K562 (cell line): ENCODE data around the gene SCN8A. TPM values are rescaled to one million over a fixed set of nuclear protein-coding genes. Genes with fewer than 3 reads are reported as not detected.

ENCODE experiments used
- BDP1 ChIP-seq: IDR thresholded peaks from 3 replicates; pipeline ENCODE4 v1.6.1; 2011; ENCODE audit not compliant: insufficient read length, insufficient read depth
- CREBBP ChIP-seq: IDR thresholded peaks from one replicate; pipeline ENCODE4 v1.6.1; 2012; ENCODE audit warnings: low read depth, mild to moderate bottlenecking, control low read depth, inconsistent platforms, low read length
- NCOR1 ChIP-seq: fragments of 450-650 bp; IDR thresholded peaks from 2 replicates; pipeline ENCODE4 v1.6.1; 2016; ENCODE audit warnings: mild to moderate bottlenecking, moderate library complexity
- PTBP1 ChIP-seq: fragments of 200-400 bp; formaldehyde crosslinking; IDR thresholded peaks from 2 replicates; pipeline ENCODE4 v1.6.1; 2017; ENCODE audit warnings: low read depth, low read length
- SAP30 ChIP-seq: fragments of 200-600 bp; sonication (generic); IDR thresholded peaks from 2 replicates; pipeline ENCODE4 v1.6.1; 2012; ENCODE audit warnings: borderline replicate concordance, low read depth, mild to moderate bottlenecking, moderate library complexity, low read length, control low read depth, inconsistent platforms; ENCODE audit not compliant: insufficient read depth, poor library complexity, severe bottlenecking
- SMAD3 ChIP-seq: fragments of 450-650 bp; formaldehyde crosslinking; conservative IDR thresholded peaks from 2 replicates; pipeline ENCODE4 v1.4.0; 2020; ENCODE audit warnings: mild to moderate bottlenecking
- SMARCA5 ChIP-seq: fragments of 450-650 bp; IDR thresholded peaks from 2 replicates; pipeline ENCODE4 v1.6.1; 2016
- TCF7 ChIP-seq: sonication (generic); IDR thresholded peaks from 2 replicates; pipeline ENCODE4 v1.6.1; 2016; ENCODE audit warnings: antibody characterized with exemption, borderline replicate concordance
- U2AF2 ChIP-seq: fragments of 200-400 bp; formaldehyde crosslinking; optimal IDR thresholded peaks from 2 replicates; pipeline ENCODE3; 2017; ENCODE audit warnings: low read depth, mild to moderate bottlenecking, low read length
- YBX1 ChIP-seq: fragments of 450-650 bp; IDR thresholded peaks from 2 replicates; pipeline ENCODE4 v1.7.1; 2016; ENCODE audit warnings: mild to moderate bottlenecking
- ZFP1 ChIP-seq: fragments of 450-650 bp; formaldehyde crosslinking; IDR thresholded peaks from 2 replicates; pipeline ENCODE4 v1.4.0; 2020; ENCODE audit warnings: mild to moderate bottlenecking, mixed read lengths
- ZFPM2 ChIP-seq: fragments of 250-450 bp; sonication (Bioruptor Pico); IDR thresholded peaks from 2 replicates; pipeline ENCODE4 v1.5.1; 2022; ENCODE audit warnings: mild to moderate bottlenecking
- ZNF140 ChIP-seq: fragments of 250-450 bp; sonication (Bioruptor Pico); IDR thresholded peaks from 2 replicates; pipeline ENCODE4 v1.8.0; 2021; ENCODE audit warnings: moderate library complexity, mild to moderate bottlenecking, inconsistent platforms
- polyA plus RNA-seq, 8 experiments: library from polyadenylated mRNA; depleted of rRNA in 4 of 8; stranded (reverse) in 5 of 8; unstranded in 3 of 8; fragments of >200 nt; fragmentation: Nextera tagmentation in 2 of 8; fragmentation: Illumina TruSeq in 1 of 8; extraction: Ambion mirVana in 2 of 8; extraction: Trizol in 1 of 8; gene quantifications; 2 replicates each; pipeline versions ENCODE4 v1.2.1 to v1.2.3, GENCODE V29; 2011 to 2014; ENCODE audit warnings: inconsistent platforms in 1 of 8, missing spikeins in 1 of 8
- total RNA-seq, 7 experiments: library from RNA; depleted of rRNA in 6 of 7; stranded (reverse); fragments of >200 nt in 6 of 7; fragmentation: Illumina TruSeq in 2 of 7; extraction: Trizol in 2 of 7; gene quantifications; 2 replicates each; pipeline versions ENCODE4 v1.2.1 to v1.2.3, GENCODE V29; 2011 to 2021; ENCODE audit warnings: low replicate concordance in 1 of 7
- TF ChIP-seq, protein P1 (sequence below): sonication (generic); formaldehyde crosslinking; IDR thresholded peaks from 2 replicates; pipeline ENCODE4 v1.8.0; 2022; ENCODE audit warnings: missing genetic modification reagents, mild to moderate bottlenecking, borderline replicate concordance
- TF ChIP-seq, protein P2 (sequence below): sonication (generic); formaldehyde crosslinking; IDR thresholded peaks from 2 replicates; pipeline ENCODE4 v1.8.0; 2022; ENCODE audit warnings: mild to moderate bottlenecking, missing genetic modification reagents
- TF ChIP-seq, protein P3 (sequence below): fragments of 250-450 bp; sonication (Bioruptor Pico); IDR thresholded peaks from 2 replicates; pipeline ENCODE4 v1.4.0; 2020; ENCODE audit warnings: mild to moderate bottlenecking
- TF ChIP-seq, protein P4 (sequence below): sonication (generic); formaldehyde crosslinking; IDR thresholded peaks from 2 replicates; pipeline ENCODE4 v1.9.0; 2022; ENCODE audit warnings: mild to moderate bottlenecking, missing genetic modification reagents
- TF ChIP-seq, protein P5 (sequence below): sonication (generic); formaldehyde crosslinking; IDR thresholded peaks from 2 replicates; pipeline ENCODE4 v1.8.1; 2023; ENCODE audit warnings: mild to moderate bottlenecking, missing genetic modification reagents

SCN8A gene
- total and polyA plus RNA-seq, 9 of the 15 experiments (the other 6 are each of a cell fraction or from before 2014, with no cell fraction given): 0.03 to 0.29 (median 0.15) TPM; not detected in 1

DNA sequence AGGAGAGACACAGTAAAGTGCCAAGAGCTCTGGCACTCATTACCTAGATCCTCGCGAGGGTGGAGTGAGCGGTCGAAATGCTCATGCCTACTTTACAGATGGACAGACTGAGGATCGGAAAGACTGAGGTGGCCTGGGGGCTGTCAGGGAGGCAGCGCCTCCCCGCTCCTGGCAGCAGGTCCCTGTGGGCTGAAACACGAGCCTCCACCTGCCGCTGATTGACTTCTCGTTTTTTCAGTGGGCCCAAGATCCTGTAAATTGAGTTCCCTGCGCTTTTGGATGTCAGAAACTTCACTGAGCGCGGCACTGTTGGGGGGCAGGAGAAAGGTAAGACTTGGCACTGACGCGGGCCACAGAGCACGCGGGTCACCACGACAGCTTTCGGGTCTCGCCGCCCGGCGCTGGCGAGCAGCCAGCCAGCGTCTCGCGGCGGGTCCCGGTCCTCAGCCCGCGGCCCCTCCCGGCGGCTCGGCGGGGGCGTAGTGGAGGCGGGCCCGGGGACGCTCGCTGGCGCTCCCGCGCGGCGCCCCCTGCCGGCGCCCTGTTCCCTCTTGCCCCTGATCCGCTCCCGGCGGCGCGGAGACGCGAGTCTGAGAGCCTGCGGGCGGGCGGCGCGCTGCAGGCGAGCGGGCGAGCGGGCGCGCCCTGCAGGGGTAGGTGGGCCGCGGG, 552 bp upstream of the SCN8A start (continued):
- TF ChIP-seq, protein P1, sequence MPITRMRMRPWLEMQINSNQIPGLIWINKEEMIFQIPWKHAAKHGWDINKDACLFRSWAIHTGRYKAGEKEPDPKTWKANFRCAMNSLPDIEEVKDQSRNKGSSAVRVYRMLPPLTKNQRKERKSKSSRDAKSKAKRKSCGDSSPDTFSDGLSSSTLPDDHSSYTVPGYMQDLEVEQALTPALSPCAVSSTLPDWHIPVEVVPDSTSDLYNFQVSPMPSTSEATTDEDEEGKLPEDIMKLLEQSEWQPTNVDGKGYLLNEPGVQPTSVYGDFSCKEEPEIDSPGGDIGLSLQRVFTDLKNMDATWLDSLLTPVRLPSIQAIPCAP (CRISPR knock-in tag): no peak
- TF ChIP-seq YBX1 (no peak), U2AF2 (no peak), BDP1 (no peak), PTBP1 (no peak), CREBBP (no peak), ZNF140 (CRISPR knock-in tag) (no peak), SAP30 (no peak), TCF7 (no peak), ZFP1 (no peak), NCOR1 (no peak), ZFPM2 (CRISPR knock-in tag) (no peak), SMAD3 (no peak), SMARCA5 (0 out of 2 replicates have a peak, but pooled peaks have one; percentile 22)
- TF ChIP-seq, protein P2, sequence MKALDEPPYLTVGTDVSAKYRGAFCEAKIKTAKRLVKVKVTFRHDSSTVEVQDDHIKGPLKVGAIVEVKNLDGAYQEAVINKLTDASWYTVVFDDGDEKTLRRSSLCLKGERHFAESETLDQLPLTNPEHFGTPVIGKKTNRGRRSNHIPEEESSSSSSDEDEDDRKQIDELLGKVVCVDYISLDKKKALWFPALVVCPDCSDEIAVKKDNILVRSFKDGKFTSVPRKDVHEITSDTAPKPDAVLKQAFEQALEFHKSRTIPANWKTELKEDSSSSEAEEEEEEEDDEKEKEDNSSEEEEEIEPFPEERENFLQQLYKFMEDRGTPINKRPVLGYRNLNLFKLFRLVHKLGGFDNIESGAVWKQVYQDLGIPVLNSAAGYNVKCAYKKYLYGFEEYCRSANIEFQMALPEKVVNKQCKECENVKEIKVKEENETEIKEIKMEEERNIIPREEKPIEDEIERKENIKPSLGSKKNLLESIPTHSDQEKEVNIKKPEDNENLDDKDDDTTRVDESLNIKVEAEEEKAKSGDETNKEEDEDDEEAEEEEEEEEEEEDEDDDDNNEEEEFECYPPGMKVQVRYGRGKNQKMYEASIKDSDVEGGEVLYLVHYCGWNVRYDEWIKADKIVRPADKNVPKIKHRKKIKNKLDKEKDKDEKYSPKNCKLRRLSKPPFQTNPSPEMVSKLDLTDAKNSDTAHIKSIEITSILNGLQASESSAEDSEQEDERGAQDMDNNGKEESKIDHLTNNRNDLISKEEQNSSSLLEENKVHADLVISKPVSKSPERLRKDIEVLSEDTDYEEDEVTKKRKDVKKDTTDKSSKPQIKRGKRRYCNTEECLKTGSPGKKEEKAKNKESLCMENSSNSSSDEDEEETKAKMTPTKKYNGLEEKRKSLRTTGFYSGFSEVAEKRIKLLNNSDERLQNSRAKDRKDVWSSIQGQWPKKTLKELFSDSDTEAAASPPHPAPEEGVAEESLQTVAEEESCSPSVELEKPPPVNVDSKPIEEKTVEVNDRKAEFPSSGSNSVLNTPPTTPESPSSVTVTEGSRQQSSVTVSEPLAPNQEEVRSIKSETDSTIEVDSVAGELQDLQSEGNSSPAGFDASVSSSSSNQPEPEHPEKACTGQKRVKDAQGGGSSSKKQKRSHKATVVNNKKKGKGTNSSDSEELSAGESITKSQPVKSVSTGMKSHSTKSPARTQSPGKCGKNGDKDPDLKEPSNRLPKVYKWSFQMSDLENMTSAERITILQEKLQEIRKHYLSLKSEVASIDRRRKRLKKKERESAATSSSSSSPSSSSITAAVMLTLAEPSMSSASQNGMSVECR (CRISPR knock-in tag): no peak
- TF ChIP-seq, protein P3, sequence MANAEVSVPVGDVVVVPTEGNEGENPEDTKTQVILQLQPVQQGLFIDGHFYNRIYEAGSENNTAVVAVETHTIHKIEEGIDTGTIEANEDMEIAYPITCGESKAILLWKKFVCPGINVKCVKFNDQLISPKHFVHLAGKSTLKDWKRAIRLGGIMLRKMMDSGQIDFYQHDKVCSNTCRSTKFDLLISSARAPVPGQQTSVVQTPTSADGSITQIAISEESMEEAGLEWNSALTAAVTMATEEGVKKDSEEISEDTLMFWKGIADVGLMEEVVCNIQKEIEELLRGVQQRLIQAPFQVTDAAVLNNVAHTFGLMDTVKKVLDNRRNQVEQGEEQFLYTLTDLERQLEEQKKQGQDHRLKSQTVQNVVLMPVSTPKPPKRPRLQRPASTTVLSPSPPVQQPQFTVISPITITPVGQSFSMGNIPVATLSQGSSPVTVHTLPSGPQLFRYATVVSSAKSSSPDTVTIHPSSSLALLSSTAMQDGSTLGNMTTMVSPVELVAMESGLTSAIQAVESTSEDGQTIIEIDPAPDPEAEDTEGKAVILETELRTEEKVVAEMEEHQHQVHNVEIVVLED (CRISPR knock-in tag): peak; percentile 46; the same call in 1 of the 2 replicates
- TF ChIP-seq, protein P4, sequence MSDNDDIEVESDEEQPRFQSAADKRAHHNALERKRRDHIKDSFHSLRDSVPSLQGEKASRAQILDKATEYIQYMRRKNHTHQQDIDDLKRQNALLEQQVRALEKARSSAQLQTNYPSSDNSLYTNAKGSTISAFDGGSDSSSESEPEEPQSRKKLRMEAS (CRISPR knock-in tag): no peak
- TF ChIP-seq, protein P5, sequence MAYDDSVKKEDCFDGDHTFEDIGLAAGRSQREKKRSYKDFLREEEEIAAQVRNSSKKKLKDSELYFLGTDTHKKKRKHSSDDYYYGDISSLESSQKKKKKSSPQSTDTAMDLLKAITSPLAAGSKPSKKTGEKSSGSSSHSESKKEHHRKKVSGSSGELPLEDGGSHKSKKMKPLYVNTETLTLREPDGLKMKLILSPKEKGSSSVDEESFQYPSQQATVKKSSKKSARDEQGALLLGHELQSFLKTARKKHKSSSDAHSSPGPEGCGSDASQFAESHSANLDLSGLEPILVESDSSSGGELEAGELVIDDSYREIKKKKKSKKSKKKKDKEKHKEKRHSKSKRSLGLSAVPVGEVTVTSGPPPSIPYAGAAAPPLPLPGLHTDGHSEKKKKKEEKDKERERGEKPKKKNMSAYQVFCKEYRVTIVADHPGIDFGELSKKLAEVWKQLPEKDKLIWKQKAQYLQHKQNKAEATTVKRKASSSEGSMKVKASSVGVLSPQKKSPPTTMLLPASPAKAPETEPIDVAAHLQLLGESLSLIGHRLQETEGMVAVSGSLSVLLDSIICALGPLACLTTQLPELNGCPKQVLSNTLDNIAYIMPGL (CRISPR knock-in tag): no peak
